Transverse colon (tissue), 3 donors: ENCODE data around the gene TTYH2.

Experiments used
- EP300 ChIP-seq: sonication (generic); formaldehyde crosslinking; IDR thresholded peaks from one replicate; pipeline ENCODE4 v1.6.1; 2017; ENCODE audit warnings: antibody characterized with exemption, low read depth
- POLR2A ChIP-seq: fragments of 450-650 bp; IDR thresholded peaks from one replicate; pipeline ENCODE4 v1.6.1; 2016; ENCODE audit warnings: antibody characterized with exemption, mild to moderate bottlenecking, moderate library complexity
- TF ChIP-seq, protein P1 (sequence below), 5 experiments: fragments of 200-600 bp in 3 of 5; fragments of 450-650 bp in 2 of 5; sonication (generic) in 3 of 5; IDR thresholded peaks; 1 replicate in 2 of 5; 2 replicates in 3 of 5; pipeline ENCODE4 v1.5.1; 2016 to 2017; ENCODE audit warnings: antibody characterized with exemption in 5 of 5, inconsistent platforms in 3 of 5, mild to moderate bottlenecking in 2 of 5, moderate library complexity in 1 of 5

DNA sequence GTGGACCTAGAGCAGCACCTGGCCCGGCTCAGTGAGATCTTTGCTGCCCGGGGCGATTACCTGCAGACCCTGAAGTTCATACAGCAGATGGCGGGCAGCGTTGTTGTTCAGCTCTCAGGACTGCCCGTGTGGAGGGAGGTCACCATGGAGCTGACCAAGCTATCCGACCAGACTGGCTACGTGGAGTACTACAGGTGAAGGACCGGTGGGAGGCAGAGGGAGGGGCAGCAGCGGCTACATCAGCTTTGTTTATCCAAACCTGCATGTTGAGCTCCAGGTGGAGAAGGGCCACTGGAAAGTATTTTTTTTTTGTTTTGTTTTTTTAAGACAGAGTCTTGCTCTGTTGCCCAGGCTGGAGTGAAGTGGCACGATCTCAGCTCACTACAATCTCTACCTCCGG is 23.9 kb downstream of the TTYH2 start:
- TF ChIP-seq, protein P1, sequence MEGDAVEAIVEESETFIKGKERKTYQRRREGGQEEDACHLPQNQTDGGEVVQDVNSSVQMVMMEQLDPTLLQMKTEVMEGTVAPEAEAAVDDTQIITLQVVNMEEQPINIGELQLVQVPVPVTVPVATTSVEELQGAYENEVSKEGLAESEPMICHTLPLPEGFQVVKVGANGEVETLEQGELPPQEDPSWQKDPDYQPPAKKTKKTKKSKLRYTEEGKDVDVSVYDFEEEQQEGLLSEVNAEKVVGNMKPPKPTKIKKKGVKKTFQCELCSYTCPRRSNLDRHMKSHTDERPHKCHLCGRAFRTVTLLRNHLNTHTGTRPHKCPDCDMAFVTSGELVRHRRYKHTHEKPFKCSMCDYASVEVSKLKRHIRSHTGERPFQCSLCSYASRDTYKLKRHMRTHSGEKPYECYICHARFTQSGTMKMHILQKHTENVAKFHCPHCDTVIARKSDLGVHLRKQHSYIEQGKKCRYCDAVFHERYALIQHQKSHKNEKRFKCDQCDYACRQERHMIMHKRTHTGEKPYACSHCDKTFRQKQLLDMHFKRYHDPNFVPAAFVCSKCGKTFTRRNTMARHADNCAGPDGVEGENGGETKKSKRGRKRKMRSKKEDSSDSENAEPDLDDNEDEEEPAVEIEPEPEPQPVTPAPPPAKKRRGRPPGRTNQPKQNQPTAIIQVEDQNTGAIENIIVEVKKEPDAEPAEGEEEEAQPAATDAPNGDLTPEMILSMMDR (IDR thresholded peaks at IDR 0.05): no peak
- TF ChIP-seq POLR2A (no peak), EP300 (no peak)
